ENCODE results near the gene LINC00237. TPM values are rescaled to one million over a fixed set of nuclear protein-coding genes. Genes with fewer than 3 reads are reported as not detected.

LINC00237 gene
- total and polyA plus RNA-seq, 2 of the 8 experiments (the other 6 are each of a cell fraction or from before 2014, with no cell fraction given) = 0.28 to 1.4 TPM

- TF ChIP-seq CHD7 (IDR thresholded peaks at IDR 0.05; ENCODE audit: insufficient replicate concordance, low read length) (no peak), CTCF (IDR thresholded peaks at IDR 0.05; ENCODE audit: control extremely low read depth in 1 of 3, insufficient read depth in 1 of 3, low read depth in 1 of 3, low read length in 3 of 3) (no peak), ZNF274 (IDR thresholded peaks at IDR 0.05; ENCODE audit: borderline replicate concordance, extremely low read depth, low read length) (no peak), CBX8 (IDR thresholded peaks at IDR 0.05; ENCODE audit: borderline replicate concordance, low read depth, low read length) (no peak)
These were observed 15.4 kb downstream of the LINC00237 start (continued) for GRCh38 chr20:21090721-21091120.
